Osteocyte (in vitro differentiated cells): ENCODE measurements around the gene PROB1. TPM values are rescaled to one million over a fixed set of nuclear protein-coding genes. Genes with fewer than 3 reads are reported as not detected.

Source experiments
- DNase-seq: peaks from one replicate; pipeline ENCODE4 v3.0.0; 2021; ENCODE audit warnings: mixed read lengths; ENCODE audit not compliant: unreplicated experiment; ENCODE audit errors: extremely low spot score
- H3K27ac Mint-ChIP-seq: one replicate; pipeline ENCODE4 v1.8.0; 2021; ENCODE audit warnings: mild to moderate bottlenecking, mixed read lengths; ENCODE audit not compliant: unreplicated experiment
- H3K27me3 Mint-ChIP-seq: one replicate; pipeline ENCODE4 v1.8.0; 2021; ENCODE audit warnings: mixed read lengths; ENCODE audit not compliant: unreplicated experiment
- H3K36me3 Mint-ChIP-seq: one replicate; pipeline ENCODE4 v1.8.0; 2021; ENCODE audit warnings: mixed read lengths; ENCODE audit not compliant: unreplicated experiment
- H3K4me1 Mint-ChIP-seq: one replicate; pipeline ENCODE4 v1.8.0; 2021; ENCODE audit warnings: mixed read lengths; ENCODE audit not compliant: unreplicated experiment
- H3K4me3 Mint-ChIP-seq: one replicate; pipeline ENCODE4 v1.8.0; 2021; ENCODE audit warnings: mild to moderate bottlenecking, moderate library complexity, mixed read lengths; ENCODE audit not compliant: unreplicated experiment
- H3K9me3 Mint-ChIP-seq: one replicate; pipeline ENCODE4 v1.8.0; 2021; ENCODE audit warnings: mixed read lengths; ENCODE audit not compliant: unreplicated experiment
- total RNA-seq: library from RNA; stranded (reverse); gene quantifications from 2 replicates; pipeline ENCODE4 v1.2.1, GENCODE V29; 2021
- TF ChIP-seq, protein P1 (sequence below): fragments of 200-600 bp; sonication (generic); IDR thresholded peaks from 2 replicates; pipeline ENCODE4 v1.5.0; 2021; ENCODE audit warnings: antibody characterized with exemption, mild to moderate bottlenecking, moderate library complexity

Gene PROB1
- total RNA-seq, 1 donor from 2014 or later, result 1.5 TPM

DNA sequence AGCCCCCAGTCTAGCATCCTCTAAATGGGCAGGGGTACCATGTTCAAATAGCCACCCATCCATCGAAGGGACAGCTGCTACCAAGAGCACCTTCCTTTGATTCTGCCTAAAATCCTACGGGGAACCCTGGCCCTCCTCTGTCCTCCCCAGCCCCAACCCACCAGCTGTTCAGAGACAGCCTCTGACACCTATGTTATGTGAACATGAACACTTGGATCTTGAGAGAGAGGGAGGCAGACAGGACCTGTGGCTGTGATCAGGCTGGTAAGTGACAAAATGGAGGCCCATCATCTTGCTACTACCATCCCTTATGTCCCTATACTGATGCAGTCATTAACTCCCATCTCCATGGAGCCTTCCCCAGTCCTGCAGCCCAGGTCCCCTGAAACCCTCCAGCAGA is 20.0 kb downstream of the PROB1 start:
- no peak overlapping the region for H3K27ac Mint-ChIP-seq
- peaks cover 10% of the 10 kb centered on the region for H3K4me1 Mint-ChIP-seq
- no peak overlapping the region for H3K4me3 Mint-ChIP-seq

DNA sequence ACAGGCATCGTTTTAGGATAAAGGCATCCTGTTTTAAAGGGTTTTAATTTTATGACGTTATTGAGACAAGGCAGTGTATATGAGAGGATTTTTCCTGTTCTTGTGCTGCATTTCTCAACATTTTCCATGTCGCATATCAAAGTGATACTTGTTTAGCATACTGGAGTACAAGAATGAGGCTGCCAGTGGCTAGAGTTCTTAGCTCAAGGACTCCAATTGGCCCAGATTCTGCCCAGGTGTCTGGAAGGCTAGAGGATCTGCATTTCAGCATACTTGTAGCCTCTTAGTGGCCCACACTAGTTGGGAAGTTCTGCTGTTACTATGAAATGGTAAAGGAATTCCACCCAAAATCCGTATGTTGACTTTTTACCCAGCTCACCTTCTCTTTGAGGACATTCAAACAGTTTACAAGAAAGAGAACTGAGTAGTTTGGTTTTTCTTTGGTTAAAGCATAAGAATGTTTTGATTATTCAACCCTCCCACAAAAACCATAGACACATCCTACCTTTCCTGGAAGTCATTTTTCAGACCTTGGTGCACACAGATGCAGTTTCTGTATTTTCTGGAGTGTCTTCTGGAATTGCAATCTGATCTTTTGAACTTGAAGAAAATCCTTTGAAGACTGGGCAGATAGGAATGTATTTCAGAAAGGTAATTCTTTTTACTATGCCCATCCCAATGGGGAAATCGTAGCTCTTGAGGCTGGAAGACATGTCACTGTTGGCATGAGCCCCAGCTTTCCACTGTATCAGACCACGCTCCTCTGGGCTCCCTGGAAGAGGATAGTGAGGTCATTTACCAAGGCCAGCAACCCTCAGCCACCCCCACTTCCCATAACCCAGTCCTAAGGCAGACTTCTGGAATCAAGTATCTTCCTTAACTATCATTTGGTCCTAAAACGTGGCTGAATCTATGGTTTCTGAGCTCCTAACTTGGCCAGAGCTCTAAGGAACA is 23.1 kb downstream of the PROB1 start:
- H3K36me3 Mint-ChIP-seq, result peaks cover 21% of the 10 kb centered on the region
- no peaks in the 10 kb centered on the region for H3K9me3 Mint-ChIP-seq
- no peak overlapping the region for H3K27ac Mint-ChIP-seq
- TF ChIP-seq, protein P1, sequence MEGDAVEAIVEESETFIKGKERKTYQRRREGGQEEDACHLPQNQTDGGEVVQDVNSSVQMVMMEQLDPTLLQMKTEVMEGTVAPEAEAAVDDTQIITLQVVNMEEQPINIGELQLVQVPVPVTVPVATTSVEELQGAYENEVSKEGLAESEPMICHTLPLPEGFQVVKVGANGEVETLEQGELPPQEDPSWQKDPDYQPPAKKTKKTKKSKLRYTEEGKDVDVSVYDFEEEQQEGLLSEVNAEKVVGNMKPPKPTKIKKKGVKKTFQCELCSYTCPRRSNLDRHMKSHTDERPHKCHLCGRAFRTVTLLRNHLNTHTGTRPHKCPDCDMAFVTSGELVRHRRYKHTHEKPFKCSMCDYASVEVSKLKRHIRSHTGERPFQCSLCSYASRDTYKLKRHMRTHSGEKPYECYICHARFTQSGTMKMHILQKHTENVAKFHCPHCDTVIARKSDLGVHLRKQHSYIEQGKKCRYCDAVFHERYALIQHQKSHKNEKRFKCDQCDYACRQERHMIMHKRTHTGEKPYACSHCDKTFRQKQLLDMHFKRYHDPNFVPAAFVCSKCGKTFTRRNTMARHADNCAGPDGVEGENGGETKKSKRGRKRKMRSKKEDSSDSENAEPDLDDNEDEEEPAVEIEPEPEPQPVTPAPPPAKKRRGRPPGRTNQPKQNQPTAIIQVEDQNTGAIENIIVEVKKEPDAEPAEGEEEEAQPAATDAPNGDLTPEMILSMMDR, result no peak
- H3K27me3 Mint-ChIP-seq, result no peaks in the 10 kb centered on the region
- H3K4me3 Mint-ChIP-seq, result no peak overlapping the region
- peaks cover 26% of the 10 kb centered on the region for H3K4me1 Mint-ChIP-seq
- no peak for DNase-seq

More for the DNA sequence above, 20.0 kb downstream of the PROB1 start:
- peaks cover 16% of the 10 kb centered on the region for H3K36me3 Mint-ChIP-seq
- DNase-seq, result no peak
- H3K27me3 Mint-ChIP-seq, result no peaks in the 10 kb centered on the region
- no peaks in the 10 kb centered on the region for H3K9me3 Mint-ChIP-seq
- TF ChIP-seq, protein P1, result no peak

DNA sequence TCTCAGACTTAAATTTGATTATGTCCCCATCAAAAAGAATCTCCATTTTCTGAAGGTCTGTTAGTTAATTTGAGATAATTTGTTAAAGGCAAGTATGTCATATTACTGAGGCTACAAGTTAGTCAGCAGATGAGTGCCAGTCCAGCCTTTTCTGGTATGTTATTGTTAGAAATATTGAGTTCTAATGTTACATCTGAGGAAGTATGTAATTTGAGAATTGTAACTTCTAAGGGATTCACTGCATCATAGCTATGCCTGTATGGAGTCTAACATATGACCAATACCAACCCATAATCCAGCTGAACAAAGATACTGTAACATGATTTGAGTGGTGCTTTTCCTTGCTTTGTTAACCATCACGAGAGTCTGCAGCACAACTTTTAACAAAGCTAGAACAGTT is 25.7 kb downstream of the PROB1 start:
- no peaks in the 10 kb centered on the region for H3K9me3 Mint-ChIP-seq
- TF ChIP-seq, protein P1, result no peak
- H3K27ac Mint-ChIP-seq, result peak overlapping the region; percentile 82
- no peak for DNase-seq
- H3K27me3 Mint-ChIP-seq, result no peaks in the 10 kb centered on the region
- H3K4me3 Mint-ChIP-seq, result no peak overlapping the region
- H3K4me1 Mint-ChIP-seq, result peaks cover 26% of the 10 kb centered on the region
- peaks cover 33% of the 10 kb centered on the region for H3K36me3 Mint-ChIP-seq

DNA sequence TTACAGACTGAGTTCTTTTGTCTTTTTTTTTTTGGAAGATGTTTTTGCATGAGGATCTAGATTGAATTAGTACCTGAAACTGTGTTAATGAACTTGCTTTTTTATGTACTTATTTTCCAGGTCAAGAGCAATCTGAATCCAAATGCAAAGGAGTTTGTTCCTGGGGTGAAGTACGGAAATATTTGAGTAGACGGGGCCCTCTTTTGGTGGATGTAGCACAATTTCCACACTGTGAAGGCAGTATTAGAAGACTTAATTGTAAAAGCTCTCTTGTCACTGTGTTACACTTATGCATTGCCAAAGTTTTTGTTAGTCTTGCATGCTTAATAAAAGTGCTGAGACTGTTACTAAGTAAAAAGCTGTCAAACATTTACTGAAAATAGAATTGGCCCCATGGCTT is 26.3 kb downstream of the PROB1 start:
- Mint-ChIP-seq H3K9me3 (no peaks in the 10 kb centered on the region), H3K27ac (peak overlapping the region; percentile 82), H3K4me3 (no peak overlapping the region), H3K4me1 (peaks cover 23% of the 10 kb centered on the region), H3K36me3 (peaks cover 39% of the 10 kb centered on the region), H3K27me3 (no peaks in the 10 kb centered on the region)
- DNase-seq, result no peak
- TF ChIP-seq, protein P1, result peak; percentile 19

DNA sequence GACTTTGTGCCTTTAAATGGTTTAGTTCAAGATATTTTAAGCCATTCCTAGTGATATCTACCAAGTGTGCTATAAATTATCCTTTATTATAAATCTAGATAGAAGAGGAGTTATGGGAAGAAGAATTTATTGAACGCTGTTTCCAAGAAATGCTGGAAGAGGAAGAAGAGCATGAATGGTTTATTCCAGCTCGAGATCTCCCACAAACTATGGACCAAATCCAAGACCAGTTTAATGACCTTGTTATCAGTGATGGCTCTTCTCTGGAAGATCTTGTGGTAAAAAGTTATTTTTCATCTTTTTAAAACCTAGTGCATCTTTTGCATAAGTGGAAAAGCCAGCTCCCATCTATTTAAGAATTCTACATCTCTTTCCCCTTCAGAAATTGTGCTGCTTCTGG is 30.4 kb downstream of the PROB1 start:
- Mint-ChIP-seq H3K27me3 (no peaks in the 10 kb centered on the region), H3K36me3 (peaks cover 31% of the 10 kb centered on the region), H3K4me1 (peaks cover 18% of the 10 kb centered on the region), H3K4me3 (no peak overlapping the region), H3K9me3 (no peaks in the 10 kb centered on the region), H3K27ac (no peak overlapping the region)
- no peak for DNase-seq
- TF ChIP-seq, protein P1, result no peak
